GM21737 (cell line): ENCODE results near the gene NUTM1.

ENCODE experiments used
- ATAC-seq: cut with Tn5 transposase; IDR thresholded peaks from one replicate; pipeline ENCODE4 v1.9.1; 2021; ENCODE audit warnings: mild to moderate bottlenecking, moderate library complexity; ENCODE audit not compliant: unreplicated experiment

The NUTM1 gene

DNA sequence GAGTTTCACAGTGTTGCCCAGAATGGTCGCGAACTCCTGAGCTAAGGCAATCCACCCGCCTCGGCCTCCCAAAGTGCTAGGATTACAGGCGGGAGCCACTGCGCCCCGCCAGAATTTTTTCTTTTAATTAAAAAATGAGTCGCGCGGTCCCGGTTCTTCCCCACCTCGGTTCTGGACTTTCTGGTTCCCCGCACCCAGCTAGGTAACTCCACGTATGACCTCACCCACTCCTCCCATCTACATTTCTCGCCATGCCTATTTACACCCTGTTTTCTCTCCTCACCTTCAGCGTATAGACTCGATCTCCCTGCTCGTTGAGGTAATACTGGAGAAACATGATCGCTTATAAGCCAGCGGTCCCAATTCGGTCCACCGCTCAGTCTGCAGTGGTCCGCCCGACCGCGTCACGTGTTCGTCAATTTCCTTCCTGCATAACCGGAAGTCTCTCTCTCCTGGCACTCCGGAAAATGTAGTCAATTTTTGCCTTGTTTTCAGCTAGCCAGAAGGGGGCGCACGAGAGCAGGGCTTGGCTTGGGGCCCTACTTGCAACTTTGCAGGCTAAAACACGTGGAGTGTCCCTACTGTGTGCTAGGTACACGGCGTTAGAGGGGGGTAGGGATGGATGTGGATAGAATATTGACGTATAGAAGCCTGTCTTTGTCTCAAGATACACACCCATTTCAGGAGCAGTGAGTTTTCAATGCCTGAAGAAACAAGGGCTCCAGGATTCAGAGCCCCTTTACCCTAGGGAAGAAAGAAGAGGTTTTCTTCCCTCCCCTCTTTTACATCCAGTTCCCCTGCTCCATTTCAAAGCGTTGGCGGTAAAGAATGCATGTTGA lies at the start of gene NUTM1, which contains the start of gene NOP10:
NUTM1 (plus strand) TSS at position 579 of the 839 bp plus-strand sequence. CDS start 382 bp downstream, outside the sequence.
NOP10 (minus strand) TSS at position 400 of the 839 bp plus-strand sequence; CDS start at position 337, 63 bp downstream.
- peak; percentile 72 for ATAC-seq

- ATAC-seq, result no peak
Measured at GRCh38 chr15:34297059-34297458, 46.1 kb upstream of the NUTM1 start.

GRCh38 chr15:34301058-34301457 lies 42.1 kb upstream of the NUTM1 start:
- no peak for ATAC-seq

- no peak for ATAC-seq
Measured at GRCh38 chr15:34304613-34305012, 38.5 kb upstream of the NUTM1 start.

DNA sequence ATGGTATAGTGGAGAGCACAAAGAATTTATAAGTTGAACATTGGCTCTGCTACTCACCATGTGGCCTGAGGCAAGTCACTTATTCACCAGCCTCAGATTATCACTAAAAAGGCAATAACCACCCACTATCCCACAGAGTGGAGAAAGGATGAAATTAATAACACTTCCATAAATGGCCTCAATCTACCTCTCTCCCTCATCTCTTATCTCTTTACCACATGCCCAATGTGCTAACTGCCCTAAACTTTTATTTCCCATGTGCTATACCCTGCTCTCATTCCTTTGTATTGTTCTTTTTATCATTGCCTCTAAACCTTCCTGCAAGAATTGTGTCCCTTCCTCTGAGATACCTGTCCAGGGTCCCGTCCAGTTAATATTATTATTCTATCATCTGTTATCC lies 31.6 kb upstream of the NUTM1 start:
- ATAC-seq, result no peak

- no peak for ATAC-seq
Measured at GRCh38 chr15:34314491-34315490, 28.3 kb upstream of the NUTM1 start.

- ATAC-seq, result peak; percentile 78
Measured at GRCh38 chr15:34318277-34319079, 24.6 kb upstream of the NUTM1 start.

- ATAC-seq, result no peak
Measured at GRCh38 chr15:34323217-34323616, 19.9 kb upstream of the NUTM1 start.

GRCh38 chr15:34324933-34325332 lies 18.2 kb upstream of the NUTM1 start:
- ATAC-seq, result no peak

DNA sequence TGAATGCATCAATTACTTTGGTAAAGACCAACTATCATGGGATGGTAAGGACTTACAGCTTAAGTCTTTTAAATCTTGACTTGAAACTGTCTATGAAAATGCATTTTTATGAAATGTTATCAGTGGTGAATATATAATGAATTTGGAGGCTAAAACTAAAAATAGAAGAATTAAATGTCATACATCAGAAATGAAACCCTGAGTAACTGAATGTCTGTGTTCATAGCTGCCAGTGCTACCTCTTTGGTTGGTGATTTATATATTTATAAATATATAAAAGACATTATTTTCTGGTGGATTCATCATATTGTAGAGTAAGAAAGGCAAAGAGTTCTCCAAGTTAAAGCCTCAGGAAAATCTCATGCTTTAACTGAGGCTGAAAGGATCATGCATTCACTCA lies 17.7 kb upstream of the NUTM1 start:
- no peak for ATAC-seq

DNA sequence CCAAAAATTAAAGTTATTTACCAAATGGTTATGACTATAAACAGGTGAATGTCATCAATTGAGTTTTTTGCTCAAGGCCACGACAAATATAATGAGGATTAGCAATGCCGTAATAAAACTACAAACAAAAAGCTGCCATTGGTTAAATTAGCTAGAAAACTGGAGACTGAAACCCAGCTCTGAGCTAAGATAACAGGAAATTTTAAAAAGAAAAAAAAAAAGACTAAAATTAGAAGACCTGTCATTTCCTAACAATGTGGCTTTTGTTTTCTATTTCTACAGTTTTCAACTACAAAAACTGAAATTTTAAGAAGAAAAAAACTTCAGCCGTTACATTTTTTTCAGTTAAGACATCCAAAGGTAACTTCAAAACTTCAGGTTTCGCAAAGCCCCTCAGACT lies 15.2 kb upstream of the NUTM1 start:
- ATAC-seq, result no peak

- ATAC-seq, result no peak
Measured at GRCh38 chr15:34329006-34329405, 14.1 kb upstream of the NUTM1 start.

- no peak for ATAC-seq
Measured at GRCh38 chr15:34330279-34330678, 12.8 kb upstream of the NUTM1 start.

GRCh38 chr15:34331809-34332208 lies 11.3 kb upstream of the NUTM1 start:
- ATAC-seq, result no peak

DNA sequence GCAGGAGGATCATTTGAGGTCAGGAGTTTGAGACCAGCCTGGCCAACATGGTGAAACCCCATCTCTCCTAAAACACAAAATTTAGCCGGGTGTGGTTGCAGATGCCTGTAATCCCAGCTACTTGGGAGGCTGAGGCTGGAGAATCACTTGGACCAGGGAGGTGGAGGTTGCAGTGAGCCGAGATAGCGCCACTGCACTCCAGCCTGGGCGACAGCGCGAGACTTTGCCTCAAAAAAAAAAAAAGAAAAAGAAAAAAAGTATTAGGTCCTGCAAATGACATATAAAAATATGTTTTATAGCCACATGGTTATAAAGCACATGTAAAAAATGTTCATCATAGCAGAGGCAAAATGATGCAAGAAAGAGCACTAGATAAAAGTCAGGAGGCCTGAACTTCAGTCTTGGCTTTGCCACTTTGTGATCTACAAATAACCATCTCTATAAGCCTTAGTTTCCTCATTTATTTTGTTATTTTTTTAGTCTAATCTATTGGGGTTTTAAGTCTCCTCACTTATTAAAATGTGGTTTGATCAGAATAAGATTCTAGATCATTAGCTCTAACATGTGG lies 10.5 kb upstream of the NUTM1 start:
- no peak for ATAC-seq

- no peak for ATAC-seq
Measured at GRCh38 chr15:34334672-34335071, 8.4 kb upstream of the NUTM1 start.

DNA sequence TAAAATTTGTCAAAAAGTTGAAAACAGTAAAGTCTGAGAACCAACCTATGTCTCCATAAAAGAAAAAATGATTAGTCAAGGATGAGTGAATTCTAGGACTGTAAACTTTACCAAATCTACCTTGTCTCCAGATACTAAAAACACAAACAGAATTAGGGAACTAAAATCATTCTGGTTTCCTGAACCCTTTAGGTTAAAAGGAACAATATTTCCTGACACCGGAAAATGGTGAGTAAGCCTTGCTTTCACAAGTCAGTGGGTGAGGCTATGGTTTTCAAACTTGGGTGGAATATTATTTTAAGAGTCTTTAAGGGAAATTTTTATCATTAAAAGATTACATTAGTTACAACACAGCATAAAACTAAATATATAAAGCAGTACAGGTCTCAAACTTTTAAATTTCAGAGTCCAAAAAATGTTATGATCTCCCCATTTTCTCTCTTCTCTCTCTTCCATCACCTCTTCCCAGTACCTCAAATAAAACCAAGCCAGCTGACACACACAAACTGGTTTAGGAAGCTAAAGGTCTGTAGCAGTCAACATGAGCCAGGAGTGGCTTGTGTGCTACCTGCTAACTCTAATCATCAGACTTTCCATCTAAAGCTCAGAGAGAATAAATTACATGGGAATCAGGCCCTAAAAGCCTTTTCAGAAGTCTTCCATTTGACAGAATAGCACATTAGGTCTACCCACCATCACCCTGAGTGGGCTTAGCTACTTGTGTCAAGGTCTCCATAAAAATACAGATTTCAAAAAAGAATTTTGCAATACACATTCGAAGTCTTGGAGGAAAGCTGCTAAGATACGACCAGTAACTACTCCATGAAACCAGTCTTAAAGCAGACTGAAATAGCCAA lies 7.7 kb upstream of the NUTM1 start:
- no peak for ATAC-seq

DNA sequence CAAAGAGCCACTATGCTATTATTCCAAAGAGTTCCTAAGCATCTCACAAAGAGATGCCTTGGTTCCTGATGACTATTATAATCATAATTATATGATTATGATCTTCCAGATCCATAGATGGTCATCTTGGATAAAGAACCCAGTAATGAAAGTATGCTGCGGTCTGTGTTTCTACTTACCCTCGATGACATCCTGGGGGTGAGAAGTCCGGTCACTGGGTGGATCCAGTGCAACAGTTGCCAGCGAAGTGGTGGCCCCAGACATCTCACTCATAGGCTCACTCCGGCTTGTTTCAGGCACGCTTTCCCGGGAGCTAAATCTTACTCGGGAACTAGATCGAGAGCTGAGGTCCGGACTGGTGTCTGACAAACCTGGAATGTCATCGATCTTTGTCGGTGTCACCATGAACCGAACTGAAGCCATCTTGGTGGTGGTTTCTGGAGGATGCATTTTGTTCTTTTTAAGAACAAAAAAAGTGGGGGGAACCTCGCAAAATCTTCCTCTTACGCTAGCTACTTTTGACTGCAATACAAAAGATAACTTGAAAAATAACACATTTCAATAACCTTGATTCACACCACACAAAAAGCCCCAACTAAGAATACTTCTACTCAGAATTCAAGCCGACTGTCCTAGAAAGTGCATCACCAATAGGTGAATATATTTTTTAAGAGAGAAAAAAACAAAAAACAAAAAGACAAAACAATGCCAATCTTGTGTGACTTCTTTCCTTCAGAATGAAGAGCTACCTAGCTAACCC lies 6.7 kb upstream of the NUTM1 start:
- ATAC-seq, result no peak
